ENCODE data around the gene GLYATL1.
A peak's percentile ranks its signal among the peaks of the same experiment; 100 is the strongest.

GLYATL1 gene

DNA sequence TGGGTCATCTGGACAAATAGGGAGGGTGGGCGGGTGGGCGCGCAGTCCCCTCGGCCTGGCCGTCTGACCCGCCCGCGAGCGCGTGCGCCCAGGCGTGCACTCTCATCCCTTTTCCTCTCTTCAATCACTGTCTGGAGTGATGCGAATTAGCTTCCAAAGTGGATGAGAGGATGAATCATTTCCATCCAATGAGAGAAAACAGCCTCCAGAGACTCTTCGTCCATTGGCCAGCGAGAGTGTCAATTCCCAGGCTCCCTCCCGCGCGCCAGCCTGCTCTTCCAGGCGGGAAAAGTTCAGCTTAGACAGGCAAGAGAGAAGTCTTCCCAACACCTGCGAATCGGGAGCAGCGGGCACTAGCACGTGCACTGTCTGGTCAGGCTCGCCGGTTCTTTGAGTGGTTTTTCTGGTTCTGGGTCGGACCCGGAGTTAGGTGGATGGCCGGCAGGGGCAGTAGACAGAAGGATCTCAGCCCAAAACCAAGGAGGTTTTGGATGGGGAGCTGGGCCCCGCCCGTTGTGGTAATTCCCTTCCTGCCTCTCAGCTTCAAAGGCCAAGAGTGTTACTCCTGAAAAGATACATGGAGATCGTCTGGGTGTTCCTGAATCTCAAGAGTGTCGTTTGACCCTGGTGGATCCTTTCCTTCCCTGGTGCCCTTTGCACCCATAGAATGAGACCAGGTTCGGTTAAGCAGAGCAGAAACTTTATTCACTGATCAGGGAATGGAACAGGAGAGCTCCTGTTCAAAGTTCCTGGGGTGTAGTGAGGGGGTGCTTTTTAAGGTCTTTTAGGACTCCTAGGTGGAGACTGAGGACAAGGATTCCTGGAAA, 33.4 kb upstream of the GLYATL1 start:
- 26% methylated on average over 15 of the region's 33 CpGs for WGBS (ENCODE audit: insufficient coverage)
- DNase-seq = peak in 2 of 3 donors; percentile 22 to 25
- Histone ChIP-seq H3K4me1 (ENCODE audit: control extremely low read depth in 1 of 4, control insufficient read depth in 4 of 4, insufficient read depth in 4 of 4, low read length in 3 of 4) (peaks cover 0 to 14% (median 6%) of the 10 kb centered on the region in 4 experiments), H3K36me3 (ENCODE audit: control insufficient read depth in 4 of 4, insufficient read depth in 4 of 4, low read length in 3 of 4) (no peaks in the 10 kb centered on the region), H3K4me3 (ENCODE audit: control insufficient read depth in 1 of 7, extremely low read depth in 1 of 7, insufficient read depth in 4 of 7, low read depth in 2 of 7, low read length in 6 of 7) (peak overlapping the region in 4 of 7 experiments; percentile 50 to 78 (median 70)), H3K9me3 (ENCODE audit: control extremely low read depth in 1 of 5, control insufficient read depth in 4 of 5, insufficient read depth in 2 of 5, low read depth in 1 of 5, low read length in 4 of 5) (no peaks in the 10 kb centered on the region), H3K27ac (ENCODE audit: insufficient read depth in 1 of 2, low read depth in 1 of 2, low read length in 2 of 2, poor library complexity in 1 of 2, severe bottlenecking in 2 of 2) (no peak overlapping the region), H3K27me3 (replicated peaks in 2 of 5; ENCODE audit: control insufficient read depth in 4 of 5, insufficient read depth in 5 of 5, low read length in 4 of 5) (peaks cover 0 to 35% (median 5%) of the 10 kb centered on the region in 5 experiments)
- ChIA-PET CTCF (interaction anchor here (1.0 to 3.3 kb wide), 8 partner anchors 9 to 251 kb away, joined by 3 to 14 read pairs (median 4); no protein-coding TSS in a partner anchor), POLR2A (no interaction called here)

DNA sequence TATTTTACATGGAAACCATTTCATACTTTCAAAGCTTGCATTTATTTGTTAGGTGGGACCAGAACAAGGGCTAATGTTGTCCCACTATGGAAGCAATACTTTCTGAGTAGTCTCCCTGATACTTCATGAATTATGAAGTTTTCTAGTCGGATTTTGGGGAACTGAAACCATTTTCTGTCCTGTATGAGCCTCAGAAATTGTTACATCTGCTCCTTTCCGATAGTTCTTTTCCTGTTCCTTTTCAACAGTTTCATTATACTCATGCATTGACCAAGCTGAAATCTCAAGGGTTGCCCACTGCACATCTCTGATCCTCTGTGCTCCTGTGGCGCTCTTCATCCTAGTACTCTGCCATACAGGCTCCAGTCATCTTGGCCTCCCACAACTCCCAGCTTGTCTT, 31.5 kb upstream of the GLYATL1 start:
- no peak for DNase-seq

DNA sequence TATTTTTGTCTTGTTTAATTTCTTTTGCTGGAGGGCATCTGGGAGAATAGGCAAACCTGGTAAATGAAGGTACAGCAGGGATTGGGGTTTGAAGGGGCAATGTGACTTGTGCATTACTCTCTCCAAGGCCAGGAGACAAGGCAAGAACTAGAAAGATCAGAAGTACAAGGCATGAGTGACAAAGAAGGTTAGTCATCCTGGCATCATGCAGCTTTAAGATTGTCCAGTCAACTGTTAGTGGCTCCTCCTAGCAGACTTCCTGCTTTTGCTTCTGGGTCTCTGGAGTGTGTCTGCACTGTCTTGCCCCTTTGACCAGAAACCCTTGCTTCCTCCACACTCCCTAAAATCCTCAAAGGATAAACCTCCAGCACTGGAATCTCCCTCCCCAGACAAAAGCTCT, 27.2 kb upstream of the GLYATL1 start:
- Histone ChIP-seq H3K4me3 (ENCODE audit: control insufficient read depth in 1 of 7, extremely low read depth in 1 of 7, insufficient read depth in 4 of 7, low read depth in 2 of 7, low read length in 6 of 7) (no peak overlapping the region), H3K9me3 (ENCODE audit: control extremely low read depth in 1 of 5, control insufficient read depth in 4 of 5, insufficient read depth in 2 of 5, low read depth in 1 of 5, low read length in 4 of 5) (peaks cover 0 to 13% (median 9%) of the 10 kb centered on the region in 5 experiments), H3K27ac (ENCODE audit: insufficient read depth in 1 of 2, low read depth in 1 of 2, low read length in 2 of 2, poor library complexity in 1 of 2, severe bottlenecking in 2 of 2) (no peak overlapping the region), H3K27me3 (replicated peaks in 2 of 5; ENCODE audit: control insufficient read depth in 4 of 5, insufficient read depth in 5 of 5, low read length in 4 of 5) (peaks cover 0 to 4% (median 0%) of the 10 kb centered on the region in 5 experiments), H3K4me1 (ENCODE audit: control extremely low read depth in 1 of 4, control insufficient read depth in 4 of 4, insufficient read depth in 4 of 4, low read length in 3 of 4) (no peaks in the 10 kb centered on the region), H3K36me3 (ENCODE audit: control insufficient read depth in 4 of 4, insufficient read depth in 4 of 4, low read length in 3 of 4) (no peaks in the 10 kb centered on the region)
- POLR2A ChIA-PET = no interaction called here
- no peak for DNase-seq
- CTCF ChIA-PET = interaction anchor here (1.0 to 1.5 kb wide), 4 partner anchors 9 to 15 kb away, joined by 3 to 5 read pairs (median 4); no protein-coding TSS in a partner anchor

More for the DNA sequence above, 31.5 kb upstream of the GLYATL1 start:
- Histone ChIP-seq H3K36me3 (ENCODE audit: control insufficient read depth in 4 of 4, insufficient read depth in 4 of 4, low read length in 3 of 4) (no peaks in the 10 kb centered on the region), H3K4me3 (ENCODE audit: control insufficient read depth in 1 of 7, extremely low read depth in 1 of 7, insufficient read depth in 4 of 7, low read depth in 2 of 7, low read length in 6 of 7) (no peak overlapping the region), H3K4me1 (ENCODE audit: control extremely low read depth in 1 of 4, control insufficient read depth in 4 of 4, insufficient read depth in 4 of 4, low read length in 3 of 4) (peaks cover 0 to 14% (median 6%) of the 10 kb centered on the region in 4 experiments), H3K9me3 (ENCODE audit: control extremely low read depth in 1 of 5, control insufficient read depth in 4 of 5, insufficient read depth in 2 of 5, low read depth in 1 of 5, low read length in 4 of 5) (no peaks in the 10 kb centered on the region), H3K27ac (ENCODE audit: insufficient read depth in 1 of 2, low read depth in 1 of 2, low read length in 2 of 2, poor library complexity in 1 of 2, severe bottlenecking in 2 of 2) (no peak overlapping the region), H3K27me3 (replicated peaks in 2 of 5; ENCODE audit: control insufficient read depth in 4 of 5, insufficient read depth in 5 of 5, low read length in 4 of 5) (peaks cover 0 to 32% (median 2%) of the 10 kb centered on the region in 5 experiments)
- WGBS (ENCODE audit: insufficient coverage) = 83% methylated on average over 3 of the region's 3 CpGs
- ChIA-PET CTCF (interaction anchor here (1.1 to 3.3 kb wide), 5 partner anchors 12 to 255 kb away, joined by 4 to 14 read pairs (median 4); no protein-coding TSS in a partner anchor), POLR2A (no interaction called here)

DNA sequence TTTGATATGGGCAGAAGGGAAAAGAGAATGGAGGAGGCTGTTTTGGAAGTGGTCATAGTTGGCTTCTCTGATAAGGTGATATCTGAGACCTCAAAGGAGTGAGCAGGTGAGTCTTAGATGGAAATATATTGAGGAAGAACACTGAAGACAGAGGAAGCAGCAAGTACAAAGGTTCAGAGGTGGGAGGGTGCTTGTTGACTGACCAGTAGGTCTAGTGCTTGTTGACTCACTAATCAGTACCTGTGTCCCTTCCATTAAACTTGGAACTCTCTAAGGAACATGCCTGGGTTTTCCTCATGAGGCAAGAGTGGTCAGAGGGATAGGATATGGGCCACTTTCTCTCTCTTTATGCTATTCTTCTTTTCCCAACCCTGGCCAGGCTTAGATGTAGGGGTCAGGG, 25.6 kb upstream of the GLYATL1 start:
- POLR2A ChIA-PET = no interaction called here
- Histone ChIP-seq H3K4me1 (ENCODE audit: control extremely low read depth in 1 of 4, control insufficient read depth in 4 of 4, insufficient read depth in 4 of 4, low read length in 3 of 4) (no peaks in the 10 kb centered on the region), H3K9me3 (ENCODE audit: control extremely low read depth in 1 of 5, control insufficient read depth in 4 of 5, insufficient read depth in 2 of 5, low read depth in 1 of 5, low read length in 4 of 5) (peaks cover 2 to 22% (median 18%) of the 10 kb centered on the region in 5 experiments), H3K27ac (ENCODE audit: insufficient read depth in 1 of 2, low read depth in 1 of 2, low read length in 2 of 2, poor library complexity in 1 of 2, severe bottlenecking in 2 of 2) (no peak overlapping the region), H3K27me3 (replicated peaks in 2 of 5; ENCODE audit: control insufficient read depth in 4 of 5, insufficient read depth in 5 of 5, low read length in 4 of 5) (no peaks in the 10 kb centered on the region), H3K4me3 (ENCODE audit: control insufficient read depth in 1 of 7, extremely low read depth in 1 of 7, insufficient read depth in 4 of 7, low read depth in 2 of 7, low read length in 6 of 7) (no peak overlapping the region), H3K36me3 (ENCODE audit: control insufficient read depth in 4 of 4, insufficient read depth in 4 of 4, low read length in 3 of 4) (no peaks in the 10 kb centered on the region)
- CTCF ChIA-PET = interaction anchor here (1.2 to 1.4 kb wide), 2 partner anchors 11 to 145 kb away, joined by 3 to 4 read pairs; no protein-coding TSS in a partner anchor
- DNase-seq = no peak

DNA sequence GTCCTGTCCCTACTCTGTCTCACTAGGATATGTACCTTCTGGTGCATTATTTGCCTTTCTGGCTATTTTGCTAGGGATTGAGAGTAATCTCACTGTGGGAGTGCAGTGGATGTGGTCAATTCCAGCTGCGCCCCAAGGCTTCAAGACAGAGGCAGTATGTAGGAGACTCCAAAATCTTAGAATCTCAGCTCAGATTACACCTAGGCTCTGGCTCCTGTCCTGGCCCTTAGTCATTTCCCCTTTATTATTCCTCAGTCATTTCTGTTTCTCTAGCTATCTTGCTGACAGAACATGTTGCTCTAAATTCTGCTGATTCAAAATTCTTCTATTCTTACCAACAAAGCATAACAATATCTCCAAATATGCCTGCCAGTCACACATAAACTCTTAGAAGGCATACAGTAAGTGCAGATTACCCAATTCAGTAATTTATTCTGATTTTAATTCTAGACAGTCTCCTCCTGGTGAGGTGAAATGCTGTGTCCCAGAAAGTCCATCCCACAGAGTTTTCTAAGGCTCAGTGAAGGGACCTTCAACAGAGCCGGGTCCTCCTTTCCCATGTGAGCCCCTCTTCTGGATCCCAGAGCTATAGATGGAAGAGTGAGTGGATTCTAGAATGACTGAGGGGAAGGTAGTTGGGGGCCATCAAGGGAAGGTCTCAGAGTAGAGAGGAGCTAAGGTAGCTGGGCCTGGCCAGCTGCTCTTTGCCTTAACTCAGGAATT, 24.3 kb upstream of the GLYATL1 start:
- 100% methylated on average over 2 of the region's 2 CpGs for WGBS (ENCODE audit: insufficient coverage)
- H3K27ac ChIP-seq (ENCODE audit: insufficient read depth in 1 of 2, low read depth in 1 of 2, low read length in 2 of 2, poor library complexity in 1 of 2, severe bottlenecking in 2 of 2) = no peak overlapping the region
- no peaks in the 10 kb centered on the region for H3K27me3 ChIP-seq (replicated peaks in 2 of 5; ENCODE audit: control insufficient read depth in 4 of 5, insufficient read depth in 5 of 5, low read length in 4 of 5)
- peaks cover 2 to 28% (median 18%) of the 10 kb centered on the region in 5 experiments for H3K9me3 ChIP-seq (ENCODE audit: control extremely low read depth in 1 of 5, control insufficient read depth in 4 of 5, insufficient read depth in 2 of 5, low read depth in 1 of 5, low read length in 4 of 5)
- no peak overlapping the region for H3K4me3 ChIP-seq (ENCODE audit: control insufficient read depth in 1 of 7, extremely low read depth in 1 of 7, insufficient read depth in 4 of 7, low read depth in 2 of 7, low read length in 6 of 7)
- no peak for DNase-seq
- CTCF ChIA-PET = interaction anchor here (1.3 kb wide), 1 partner anchor 9 kb away, joined by 7 read pairs; no protein-coding TSS in a partner anchor
- H3K4me1 ChIP-seq (ENCODE audit: control extremely low read depth in 1 of 4, control insufficient read depth in 4 of 4, insufficient read depth in 4 of 4, low read length in 3 of 4) = peaks cover 0 to 2% (median 0%) of the 10 kb centered on the region in 4 experiments
- no peaks in the 10 kb centered on the region for H3K36me3 ChIP-seq (ENCODE audit: control insufficient read depth in 4 of 4, insufficient read depth in 4 of 4, low read length in 3 of 4)
- POLR2A ChIA-PET = no interaction called here

DNA sequence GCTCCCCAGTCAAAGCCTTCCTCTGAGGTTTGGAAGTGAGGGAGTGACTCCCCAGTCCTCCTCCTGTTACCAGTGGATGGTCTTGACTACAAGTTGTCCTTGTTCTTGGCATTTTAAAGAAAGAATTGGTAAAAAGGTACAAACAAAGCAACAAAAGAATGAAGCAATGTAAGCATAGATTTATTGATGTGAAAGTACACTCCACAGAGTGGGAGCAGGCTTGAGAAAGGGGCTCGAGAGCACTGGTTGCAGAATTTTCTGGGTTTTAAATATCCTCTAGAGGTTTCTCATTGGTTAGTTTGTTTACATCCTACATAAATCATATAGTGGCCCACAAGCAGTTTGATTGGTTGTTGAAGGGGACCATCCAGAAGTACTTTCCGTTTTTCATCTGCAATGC, 22.7 kb upstream of the GLYATL1 start:
- no peak for DNase-seq
- Histone ChIP-seq H3K27me3 (replicated peaks in 2 of 5; ENCODE audit: control insufficient read depth in 4 of 5, insufficient read depth in 5 of 5, low read length in 4 of 5) (no peaks in the 10 kb centered on the region), H3K9me3 (ENCODE audit: control extremely low read depth in 1 of 5, control insufficient read depth in 4 of 5, insufficient read depth in 2 of 5, low read depth in 1 of 5, low read length in 4 of 5) (peaks cover 2 to 28% (median 18%) of the 10 kb centered on the region in 5 experiments), H3K36me3 (ENCODE audit: control insufficient read depth in 4 of 4, insufficient read depth in 4 of 4, low read length in 3 of 4) (no peaks in the 10 kb centered on the region), H3K27ac (ENCODE audit: insufficient read depth in 1 of 2, low read depth in 1 of 2, low read length in 2 of 2, poor library complexity in 1 of 2, severe bottlenecking in 2 of 2) (no peak overlapping the region), H3K4me1 (ENCODE audit: control extremely low read depth in 1 of 4, control insufficient read depth in 4 of 4, insufficient read depth in 4 of 4, low read length in 3 of 4) (peaks cover 0 to 5% (median 0%) of the 10 kb centered on the region in 4 experiments), H3K4me3 (ENCODE audit: control insufficient read depth in 1 of 7, extremely low read depth in 1 of 7, insufficient read depth in 4 of 7, low read depth in 2 of 7, low read length in 6 of 7) (no peak overlapping the region)
- 100% methylated on average over 2 of the region's 2 CpGs for WGBS (ENCODE audit: insufficient coverage)
- ChIA-PET POLR2A (no interaction called here), CTCF (no interaction called here)

Measured in common myeloid progenitor, CD34-positive (primary cell).